IMR-90 (cell line): ENCODE data around the gene IL13. TPM values are rescaled to one million over a fixed set of nuclear protein-coding genes. Genes with fewer than 3 reads are reported as not detected.

Experiments used
- ATAC-seq: fragments of 200-7000 bp; cut with Tn5 transposase; 2 replicates; pipeline ENCODE4 v1.9.1; 2020; ENCODE audit warnings: low read depth, mild to moderate bottlenecking, moderate library complexity
- BruUV-seq: library from RNA; stranded (reverse); fragments of 400-500 nt; replicated peaks from 2 replicates; lab custom pipeline; 2021; lab: Mats Ljungman, UMichigan
- CTCF ChIA-PET: fragments of 300-600 bp; formaldehyde crosslinking; extraction: SDS; loops from one replicate; lab custom pipeline; 2021; ENCODE audit warnings: antibody characterized with exemption; lab: Yijun Ruan, JAX
- POLR2A ChIA-PET: fragments of 300-600 bp; sonication (Branson Sonifier 250); formaldehyde crosslinking; loops from one replicate; lab custom pipeline; 2022; ENCODE audit warnings: antibody characterized with exemption; ENCODE audit not compliant: unreplicated experiment; lab: Charles Lee
- DNase-seq: peaks from one replicate; pipeline ENCODE4 v3.0.0; 2013
- H2AFZ ChIP-seq: replicated peaks from 2 replicates; pipeline ENCODE3; 2013; ENCODE audit warnings: low read length, mild to moderate bottlenecking; ENCODE audit not compliant: poor library complexity
- H2AK5ac ChIP-seq: 2 replicates; pipeline ENCODE4 v1.6.1; 2013; ENCODE audit warnings: low read depth, low read length, inconsistent platforms
- H2AK9ac ChIP-seq: replicated peaks from 2 replicates; pipeline ENCODE3; 2013; ENCODE audit warnings: mild to moderate bottlenecking, low read depth, low read length, moderate library complexity; ENCODE audit not compliant: poor library complexity
- H2BK120ac ChIP-seq: 2 replicates; pipeline ENCODE4 v1.6.1; 2013; ENCODE audit warnings: low read depth, low read length, inconsistent platforms
- H2BK15ac ChIP-seq: 3 replicates; pipeline ENCODE4 v1.6.1; 2013; ENCODE audit warnings: low read depth, low read length, inconsistent platforms
- H2BK20ac ChIP-seq: 2 replicates; pipeline ENCODE4 v1.6.1; 2013; ENCODE audit warnings: low read depth, mild to moderate bottlenecking, inconsistent platforms, low read length, moderate library complexity
- H2BK5ac ChIP-seq: 2 replicates; pipeline ENCODE4 v1.6.1; 2013; ENCODE audit warnings: mild to moderate bottlenecking, low read depth, low read length, inconsistent platforms; ENCODE audit not compliant: poor library complexity, severe bottlenecking
- H3K14ac ChIP-seq: replicated peaks from 2 replicates; pipeline ENCODE4 v1.6.1; 2013; ENCODE audit warnings: low read depth, low read length, inconsistent platforms
- H3K18ac ChIP-seq: 2 replicates; pipeline ENCODE4 v1.6.1; 2013; ENCODE audit warnings: low read depth, low read length, control low read depth
- H3K23ac ChIP-seq: 2 replicates; pipeline ENCODE4 v1.6.1; 2013; ENCODE audit warnings: low read depth, low read length, inconsistent platforms
- H3K27ac ChIP-seq: 2 replicates; pipeline ENCODE4 v1.5.1; 2013; ENCODE audit warnings: mild to moderate bottlenecking, control low read depth, low read length; ENCODE audit not compliant: insufficient read depth
- H3K27me3 ChIP-seq: 2 replicates; pipeline ENCODE4 v1.6.1; 2013; ENCODE audit warnings: low read length; ENCODE audit not compliant: control insufficient read depth, insufficient read depth
- H3K36me3 ChIP-seq: 2 replicates; pipeline ENCODE4 v1.6.1; 2013; ENCODE audit warnings: low read length, mixed read lengths; ENCODE audit not compliant: control insufficient read depth, insufficient read depth
- H3K4ac ChIP-seq: 2 replicates; pipeline ENCODE4 v1.6.1; 2013; ENCODE audit warnings: low read depth, low read length, inconsistent platforms
- H3K4me1 ChIP-seq: 2 replicates; pipeline ENCODE4 v1.6.1; 2013; ENCODE audit warnings: low read length, mixed read lengths; ENCODE audit not compliant: control insufficient read depth, insufficient read depth
- H3K4me2 ChIP-seq: 2 replicates; pipeline ENCODE4 v1.6.1; 2013; ENCODE audit warnings: low read depth, mild to moderate bottlenecking, control low read depth, low read length, moderate library complexity
- H3K4me3 ChIP-seq: 2 replicates; pipeline ENCODE4 v1.5.1; 2013; ENCODE audit warnings: low read depth, mild to moderate bottlenecking, control low read depth, low read length, moderate library complexity; ENCODE audit not compliant: insufficient read depth
- H3K56ac ChIP-seq: 2 replicates; pipeline ENCODE4 v1.6.1; 2013; ENCODE audit warnings: low read length, inconsistent platforms; ENCODE audit not compliant: insufficient read depth; ENCODE audit errors: extremely low read depth
- H3K79me1 ChIP-seq, 2 experiments: 2 replicates each; pipeline ENCODE4 v1.6.1; 2013; ENCODE audit warnings: low read length in 2 of 2, inconsistent platforms in 1 of 2, low read depth in 1 of 2
- H3K9ac ChIP-seq: 2 replicates; pipeline ENCODE4 v1.6.1; 2013; ENCODE audit warnings: low read depth, low read length, control low read depth
- H3K9me1 ChIP-seq: 2 replicates; pipeline ENCODE4 v1.6.1; 2013; ENCODE audit warnings: low read length, inconsistent platforms; ENCODE audit not compliant: insufficient read depth
- H3K9me3 ChIP-seq: 2 replicates; pipeline ENCODE4 v1.6.1; 2013; ENCODE audit warnings: low read length; ENCODE audit not compliant: control insufficient read depth, insufficient read depth
- H4K20me1 ChIP-seq: 2 replicates; pipeline ENCODE4 v1.6.1; 2013; ENCODE audit warnings: low read length, inconsistent platforms; ENCODE audit not compliant: insufficient read depth
- H4K5ac ChIP-seq: 2 replicates; pipeline ENCODE4 v1.6.1; 2013; ENCODE audit warnings: mild to moderate bottlenecking, low read depth, low read length, control low read depth
- H4K8ac ChIP-seq, 2 experiments: 2 replicates each; pipeline ENCODE4 v1.6.1; 2013; ENCODE audit warnings: low read depth in 2 of 2, low read length in 2 of 2, control low read depth in 1 of 2, inconsistent platforms in 1 of 2
- H4K91ac ChIP-seq: 2 replicates; pipeline ENCODE4 v1.6.1; 2013; ENCODE audit warnings: low read depth, low read length, inconsistent platforms; ENCODE audit not compliant: insufficient read depth
- CHD1 ChIP-seq: IDR thresholded peaks from 2 replicates; pipeline ENCODE4 v1.6.1; 2012; ENCODE audit warnings: low read depth, low read length, improper control_type of control experiment
- SMC3 ChIP-seq: fragments of 150-350 bp; IDR thresholded peaks from 2 replicates; pipeline ENCODE4 v1.6.1; 2016; ENCODE audit warnings: low read depth, mild to moderate bottlenecking, antibody characterized with exemption, low read length, moderate library complexity
- USF2 ChIP-seq: fragments of 150-350 bp; IDR thresholded peaks from 2 replicates; pipeline ENCODE4 v1.6.1; 2017; ENCODE audit warnings: mild to moderate bottlenecking, antibody characterized with exemption, low read length, low read depth
- WGBS, 2 experiments: methylation state at CpG; one replicate each; pipeline versions ENCODE4 v1.1.5 to v1.1.7; 2013; ENCODE audit warnings: missing lambda C conversion rate in 2 of 2; ENCODE audit not compliant: insufficient read length in 1 of 2; ENCODE audit errors: extremely low coverage in 2 of 2; 5-methylcytosine and 5-hydroxymethylcytosine counted together
- dilution Hi-C: fragments of 300-500 bp; cut with HindIII; formaldehyde crosslinking; loops from one replicate; pipeline ENCODE4 v1.14.3; 2018; ENCODE audit warnings: low sequenced_read_pairs; ENCODE audit not compliant: unreplicated experiment
- in situ Hi-C: fragments of 300-500 bp; cut with MboI; formaldehyde crosslinking; loops from 3 replicates; pipeline ENCODE4 v1.14.3; 2019; ENCODE audit warnings: low sequenced_read_pairs, inconsistent platforms, mixed read lengths
- intact Hi-C: fragments of 100-400 bp; cut with micrococcal nuclease; formaldehyde crosslinking; loops from 2 replicates; pipeline ENCODE4 v1.10.0; 2022
- polyA plus RNA-seq, 3 experiments: library from polyadenylated mRNA; depleted of rRNA; stranded (reverse); fragments of >200 nt; gene quantifications; 2 replicates each; pipeline ENCODE4 v1.2.3, GENCODE V29; 2012; ENCODE audit warnings: low replicate concordance in 1 of 3
- total RNA-seq: library from RNA; depleted of rRNA; stranded (reverse); fragments of >200 nt; gene quantifications from 2 replicates; pipeline ENCODE4 v1.2.3, GENCODE V29; 2012

Gene IL13
- total and polyA plus RNA-seq, 2 of the 4 experiments (the other 2 are of a cell fraction), result not detected

GRCh38 chr5:132648355-132648754, 9.6 kb upstream of the IL13 start:
- Histone ChIP-seq H2AK5ac (no peak overlapping the region), H2AK9ac (no peak overlapping the region), H3K27ac (no peak overlapping the region), H3K9me1 (no peaks in the 10 kb centered on the region), H4K20me1 (no peaks in the 10 kb centered on the region), H3K23ac (no peak overlapping the region), H2BK15ac (no peak overlapping the region), H4K5ac (no peak overlapping the region), H3K18ac (no peak overlapping the region), H3K79me1 (no peaks in the 10 kb centered on the region), H3K4ac (no peak overlapping the region), H3K9me3 (peaks cover 8% of the 10 kb centered on the region; the same call in 1 of the 2 replicates), H3K14ac (no peak overlapping the region), H3K56ac (no peak overlapping the region), H2AFZ (no peak overlapping the region), H2BK20ac (no peak overlapping the region), H3K9ac (no peak overlapping the region), H4K91ac (no peak overlapping the region), H3K4me2 (no peak overlapping the region), H3K4me1 (no peaks in the 10 kb centered on the region), H3K27me3 (no peaks in the 10 kb centered on the region), H2BK5ac (no peak overlapping the region), H4K8ac (no peak overlapping the region), H3K4me3 (no peak overlapping the region), H3K36me3 (no peaks in the 10 kb centered on the region), H2BK120ac (no peak overlapping the region)
- ATAC-seq (no peak), DNase-seq (no peak)
- WGBS, 2 experiments, result no CpG with 5 or more reads among the region's 1 CpG
- no peak for TF ChIP-seq USF2
- no peak for TF ChIP-seq SMC3
- TF ChIP-seq CHD1, result no peak
- no TSS peak for BruUV-seq
- in situ Hi-C loops (no loop called here), dilution Hi-C loops (no loop called here), intact Hi-C loops (no loop called here)
- ChIA-PET CTCF (no interaction called here), POLR2A (no interaction called here)
